SK-N-SH (cell line): Measurements from ENCODE around the gene CDK18. TPM values are rescaled to one million over a fixed set of nuclear protein-coding genes. Genes with fewer than 3 reads are reported as not detected.

Source experiments
- CTCF ChIA-PET: fragments of 300-600, 350-600 bp; formaldehyde crosslinking; extraction: SDS; loops from one replicate; lab custom pipeline; 2021; lab: Yijun Ruan, JAX
- POLR2A ChIA-PET: fragments of 350-600 bp; sonication (Branson Sonifier 250); formaldehyde crosslinking; extraction: SDS; loops from one replicate; lab custom pipeline; 2020; ENCODE audit warnings: antibody characterized with exemption, inconsistent platforms; lab: Yijun Ruan, JAX
- DNase-seq: peaks from one replicate; pipeline ENCODE4 v3.0.0; 2012
- H2AFZ ChIP-seq: fragments of 200-600 bp; sonication (generic); 2 replicates; pipeline ENCODE4 v1.8.1; 2016; ENCODE audit warnings: antibody characterized with exemption, mild to moderate bottlenecking, low read depth
- H3F3A ChIP-seq: fragments of 200-600 bp; sonication (generic); replicated peaks from 2 replicates; pipeline ENCODE3; 2016; ENCODE audit warnings: antibody characterized with exemption, mild to moderate bottlenecking; ENCODE audit not compliant: insufficient read depth
- H3K27ac ChIP-seq, 2 experiments: fragments of 200-500 bp in 1 of 2; fragments of 200-600 bp in 1 of 2; sonication (Bioruptor generic) in 1 of 2; sonication (generic), shearing (Covaris generic) in 1 of 2; 2 replicates each; pipeline versions ENCODE4 v1.5.1 to v1.6.1; 2014 to 2016; ENCODE audit warnings: low read depth in 2 of 2, inconsistent platforms in 1 of 2, low read length in 1 of 2, mild to moderate bottlenecking in 1 of 2, mixed read lengths in 1 of 2
- H3K27me3 ChIP-seq: fragments of 200-600 bp; sonication (generic), shearing (Covaris generic); 2 replicates; pipeline ENCODE4 v1.6.1; 2016; ENCODE audit warnings: mixed run types; ENCODE audit not compliant: insufficient read depth
- H3K36me3 ChIP-seq, 2 experiments: fragments of 200-500 bp in 1 of 2; fragments of 200-600 bp in 1 of 2; sonication (Bioruptor generic) in 1 of 2; sonication (generic) in 1 of 2; replicated peaks in 1 of 2; 2 replicates each; pipeline versions ENCODE3 to v1.5.1; 2014 to 2016; ENCODE audit warnings: low read length in 1 of 2, mild to moderate bottlenecking in 1 of 2; ENCODE audit not compliant: insufficient read depth in 2 of 2, control insufficient read depth in 1 of 2
- H3K4me1 ChIP-seq, 2 experiments: fragments of 200-500 bp in 1 of 2; fragments of 200-600 bp in 1 of 2; sonication (Bioruptor generic) in 1 of 2; sonication (generic), shearing (Covaris generic) in 1 of 2; 2 replicates each; pipeline versions ENCODE4 v1.5.1 to v1.6.1; 2014 to 2016; ENCODE audit warnings: low read depth in 1 of 2, low read length in 1 of 2, mixed run types in 1 of 2; ENCODE audit not compliant: insufficient read depth in 2 of 2, control insufficient read depth in 1 of 2
- H3K4me2 ChIP-seq: fragments of 200-600 bp; sonication (generic), shearing (Covaris generic); 2 replicates; pipeline ENCODE4 v1.6.1; 2017; ENCODE audit warnings: mixed run types
- H3K4me3 ChIP-seq, 2 experiments: fragments of 200-500 bp in 1 of 2; fragments of 200-600 bp in 1 of 2; sonication (Bioruptor generic) in 1 of 2; sonication (generic), shearing (Covaris generic) in 1 of 2; 2 replicates each; pipeline versions ENCODE4 v1.5.1 to v1.8.1; 2014 to 2016; ENCODE audit warnings: low read depth in 2 of 2, inconsistent platforms in 1 of 2, low read length in 1 of 2, mild to moderate bottlenecking in 1 of 2, mixed read lengths in 1 of 2, moderate library complexity in 1 of 2
- H3K79me2 ChIP-seq: fragments of 200-600 bp; sonication (generic); 2 replicates; pipeline ENCODE4 v1.8.1; 2017; ENCODE audit warnings: mild to moderate bottlenecking; ENCODE audit not compliant: insufficient read depth
- H3K9ac ChIP-seq: fragments of 200-600 bp; sonication (generic); 2 replicates; pipeline ENCODE4 v1.6.1; 2017; ENCODE audit warnings: mixed run types
- H3K9me2 ChIP-seq: fragments of 200-600 bp; sonication (generic); 2 replicates; pipeline ENCODE4 v1.6.1; 2017; ENCODE audit warnings: mixed run types
- H3K9me3 ChIP-seq: fragments of 200-600 bp; sonication (generic); 2 replicates; pipeline ENCODE4 v1.6.1; 2017; ENCODE audit warnings: mixed run types, mild to moderate bottlenecking, moderate library complexity
- H4K20me1 ChIP-seq: fragments of 200-600 bp; sonication (generic); 2 replicates; pipeline ENCODE4 v1.6.1; 2017; ENCODE audit warnings: mild to moderate bottlenecking, mixed run types; ENCODE audit not compliant: insufficient read depth
- CHD2 ChIP-seq: fragments of 150-350 bp; IDR thresholded peaks from 2 replicates; pipeline ENCODE4 v1.6.1; 2018; ENCODE audit warnings: low read length; ENCODE audit not compliant: partially characterized antibody
- CTCF ChIP-seq: fragments of 200-600 bp; sonication (generic); IDR thresholded peaks from 2 replicates; pipeline ENCODE4 v1.6.1; 2017; ENCODE audit warnings: antibody characterized with exemption, mild to moderate bottlenecking, moderate library complexity
- EP300 ChIP-seq, 2 experiments: IDR thresholded peaks; 2 replicates each; pipeline versions ENCODE4 v1.4.0 to v1.6.1; 2012; ENCODE audit warnings: borderline replicate concordance in 1 of 2, low read depth in 1 of 2, low read length in 1 of 2
- EZH2phosphoT487 ChIP-seq: fragments of 200-600 bp; sonication (generic); IDR thresholded peaks from 2 replicates; pipeline ENCODE4 v1.6.1; 2017; ENCODE audit warnings: low read depth, mixed run types, mild to moderate bottlenecking, antibody characterized with exemption, moderate library complexity, borderline replicate concordance
- FOXJ3 ChIP-seq: sonication (generic); formaldehyde crosslinking; IDR thresholded peaks from 2 replicates; pipeline ENCODE4 v1.5.1; 2020; ENCODE audit warnings: mild to moderate bottlenecking, missing genetic modification reagents
- GABPA ChIP-seq: IDR thresholded peaks from 2 replicates; pipeline ENCODE4 v1.4.0; 2012; ENCODE audit warnings: low read depth, mild to moderate bottlenecking
- MEF2A ChIP-seq: IDR thresholded peaks from 2 replicates; pipeline ENCODE4 v1.4.0; 2012; ENCODE audit warnings: low read depth, borderline replicate concordance
- POLR2AphosphoS5 ChIP-seq: IDR thresholded peaks from 2 replicates; pipeline ENCODE4 v1.6.1; 2012; ENCODE audit warnings: low read depth, low read length
- RCOR1 ChIP-seq: fragments of 150-350 bp; IDR thresholded peaks from 2 replicates; pipeline ENCODE4 v1.6.1; 2017; ENCODE audit warnings: antibody characterized with exemption, low read length
- RXRA ChIP-seq: IDR thresholded peaks from 2 replicates; pipeline ENCODE4 v1.4.0; 2012; ENCODE audit warnings: low read depth, mild to moderate bottlenecking, borderline replicate concordance
- SIN3A ChIP-seq: IDR thresholded peaks from 2 replicates; pipeline ENCODE4 v1.6.1; 2012; ENCODE audit warnings: low read depth, mild to moderate bottlenecking, low read length, moderate library complexity, borderline replicate concordance
- SMC3 ChIP-seq: IDR thresholded peaks from 2 replicates; pipeline ENCODE4 v1.6.1; 2012; ENCODE audit warnings: low read depth, low read length, improper control_type of control experiment
- TAF1 ChIP-seq: IDR thresholded peaks from 2 replicates; pipeline ENCODE4 v1.6.1; 2012; ENCODE audit warnings: low read depth, mild to moderate bottlenecking, low read length, moderate library complexity, borderline replicate concordance
- TEAD4 ChIP-seq: IDR thresholded peaks from 2 replicates; pipeline ENCODE4 v1.4.0; 2012; ENCODE audit warnings: mild to moderate bottlenecking, borderline replicate concordance; ENCODE audit not compliant: insufficient read depth
- USF1 ChIP-seq: IDR thresholded peaks from 2 replicates; pipeline ENCODE4 v1.4.0; 2012; ENCODE audit warnings: low read depth, borderline replicate concordance
- USF2 ChIP-seq: fragments of 150-350 bp; IDR thresholded peaks from 2 replicates; pipeline ENCODE4 v1.6.1; 2017; ENCODE audit warnings: antibody characterized with exemption, low read length, low read depth, borderline replicate concordance
- YY1 ChIP-seq: IDR thresholded peaks from 2 replicates; pipeline ENCODE4 v1.4.0; 2012; ENCODE audit warnings: low read depth, mild to moderate bottlenecking
- WGBS: methylation state at CpG from one replicate; pipeline ENCODE4 v1.1.6; 2017; ENCODE audit warnings: low lambda C conversion rate; 5-methylcytosine and 5-hydroxymethylcytosine counted together
- polyA plus RNA-seq, 3 experiments: library from polyadenylated mRNA; depleted of rRNA; stranded (reverse); fragments of >200 nt; gene quantifications; 2 replicates each; pipeline ENCODE4 v1.2.3, GENCODE V29; 2012

Gene CDK18
- polyA plus RNA-seq, 1 of the 3 experiments (the other 2 are of a cell fraction), result 2.5 TPM

GRCh38 chr1:205517763-205518162 lies 13.3 kb downstream of the CDK18 start:
- Histone ChIP-seq H4K20me1 (no peaks in the 10 kb centered on the region), H3F3A (no peaks in the 10 kb centered on the region), H3K9me3 (no peaks in the 10 kb centered on the region), H3K27me3 (no peaks in the 10 kb centered on the region), H3K9me2 (no peaks in the 10 kb centered on the region), H2AFZ (no peak overlapping the region), H3K4me1 (peaks cover 6 to 43% of the 10 kb centered on the region in 2 experiments; a peak in 2 of 4 replicates), H3K4me3 (no peak overlapping the region), H3K9ac (no peak overlapping the region), H3K4me2 (no peak overlapping the region), H3K79me2 (no peaks in the 10 kb centered on the region), H3K36me3 (no peaks in the 10 kb centered on the region), H3K27ac (no peak overlapping the region)
- WGBS, result 77% methylated on average over 5 of the region's 5 CpGs
- ChIA-PET POLR2A (no interaction called here), CTCF (interaction anchor here (0.9 to 45.6 kb wide), 4 partner anchors 9 to 310 kb away, joined by 3 to 1333 read pairs (median 673); partner anchors contain the start of gene CDK18)
- TF ChIP-seq GABPA (no peak), YY1 (no peak), TEAD4 (no peak), FOXJ3 (CRISPR knock-in tag) (no peak), SMC3 (no peak), POLR2AphosphoS5 (no peak), MEF2A (no peak), CTCF (no peak), SIN3A (no peak), RCOR1 (no peak), RXRA (no peak), USF1 (no peak), CHD2 (no peak), TAF1 (no peak), EZH2phosphoT487 (no peak), EP300 (IDR thresholded peaks at IDR 0.05; ENCODE audit: borderline replicate concordance in 1 of 2, low read depth in 1 of 2, low read length in 1 of 2) (no peak), USF2 (no peak)
- no peak for DNase-seq
